ENCODE measurements around the gene BMAL2.

The BMAL2 gene

GRCh38 chr12:27332714-27333402 lies at the start of gene BMAL2:
TSS of gene BMAL2 (plus strand) at chr12:27332836. CDS start at chr12:27333073, 237 bp downstream.
- no peak for DNase-seq

GRCh38 chr12:27284021-27284420 lies 48.6 kb upstream of the BMAL2 start:
- DNase-seq, result no peak

DNA sequence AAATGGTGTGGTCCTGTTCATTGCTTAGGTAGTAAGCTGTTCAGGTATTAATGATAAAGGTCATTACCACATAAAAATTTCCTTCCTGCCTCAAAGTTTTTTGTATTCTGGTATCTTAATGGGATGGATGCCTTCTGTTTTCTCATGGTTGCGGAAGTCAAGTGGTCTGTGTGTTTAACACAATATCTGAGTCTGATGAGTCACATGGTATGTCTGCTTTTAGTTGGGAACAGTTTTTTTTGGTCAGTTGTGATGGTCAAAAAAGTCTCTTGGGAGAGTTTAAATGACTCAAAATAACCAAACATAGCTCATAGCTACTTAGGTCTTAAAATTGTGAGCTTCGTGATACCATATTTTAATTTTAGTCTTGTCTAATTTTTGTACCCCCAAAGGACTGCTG lies 47.9 kb upstream of the BMAL2 start:
- DNase-seq, result no peak

DNA sequence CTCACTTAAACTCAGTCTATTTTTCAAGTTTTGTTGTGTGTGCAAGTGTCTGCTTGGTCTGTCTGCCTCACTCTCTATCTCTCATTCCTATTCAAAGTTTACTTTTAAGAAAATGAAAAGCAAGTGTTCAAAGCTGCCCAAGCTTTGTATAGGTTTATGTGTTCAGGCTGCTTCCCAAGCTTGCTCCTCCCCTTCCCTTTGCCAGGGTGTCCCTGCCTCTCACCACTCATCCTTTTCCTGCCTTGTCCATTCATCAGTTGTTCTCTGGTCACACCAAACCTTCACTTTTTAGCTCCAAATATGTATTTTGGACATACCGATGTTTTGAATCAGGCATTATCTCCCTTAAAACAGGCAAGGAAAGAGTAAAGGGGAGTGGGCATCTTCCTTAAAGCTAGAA lies 47.2 kb upstream of the BMAL2 start:
- no peak for DNase-seq

GRCh38 chr12:27289414-27289813 lies 43.2 kb upstream of the BMAL2 start:
- DNase-seq, result no peak

DNA sequence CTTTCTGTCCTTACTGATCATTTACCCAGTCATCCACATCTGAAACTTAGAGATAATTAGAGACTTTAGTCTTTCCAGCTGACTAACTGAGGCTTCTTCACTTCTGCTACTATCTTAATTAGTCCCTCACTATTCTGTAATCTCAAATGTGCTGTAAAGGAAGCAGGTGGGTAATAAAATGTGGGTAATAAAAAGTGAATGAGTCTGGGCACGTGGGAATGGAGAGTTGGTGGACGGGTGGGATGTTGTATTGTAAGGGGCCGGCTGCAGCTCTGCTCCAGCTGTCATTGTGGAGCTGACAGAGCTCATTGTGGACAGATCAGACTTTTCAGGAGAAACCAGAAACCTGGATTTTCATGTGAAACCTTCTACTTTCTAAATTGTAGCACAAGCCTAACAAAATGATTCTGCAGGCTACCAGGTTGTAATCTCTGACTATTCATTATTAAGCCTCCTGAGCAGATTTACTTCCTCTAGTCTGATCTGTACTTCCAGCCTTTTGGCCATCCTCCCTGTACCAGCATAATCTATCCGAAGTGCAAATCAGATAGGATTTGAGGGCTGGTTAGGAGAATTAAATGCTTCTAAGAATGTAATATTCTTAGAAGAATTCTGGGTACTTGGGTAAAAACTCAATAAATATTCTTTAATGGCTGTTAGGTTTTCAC lies 42.0 kb upstream of the BMAL2 start:
- no peak for DNase-seq

- no peak for DNase-seq
Observed at GRCh38 chr12:27291862-27292261, 40.8 kb upstream of the BMAL2 start.

GRCh38 chr12:27292718-27293117 lies 39.9 kb upstream of the BMAL2 start:
- DNase-seq, result no peak

GRCh38 chr12:27293463-27293862 lies 39.2 kb upstream of the BMAL2 start:
- no peak for DNase-seq

DNA sequence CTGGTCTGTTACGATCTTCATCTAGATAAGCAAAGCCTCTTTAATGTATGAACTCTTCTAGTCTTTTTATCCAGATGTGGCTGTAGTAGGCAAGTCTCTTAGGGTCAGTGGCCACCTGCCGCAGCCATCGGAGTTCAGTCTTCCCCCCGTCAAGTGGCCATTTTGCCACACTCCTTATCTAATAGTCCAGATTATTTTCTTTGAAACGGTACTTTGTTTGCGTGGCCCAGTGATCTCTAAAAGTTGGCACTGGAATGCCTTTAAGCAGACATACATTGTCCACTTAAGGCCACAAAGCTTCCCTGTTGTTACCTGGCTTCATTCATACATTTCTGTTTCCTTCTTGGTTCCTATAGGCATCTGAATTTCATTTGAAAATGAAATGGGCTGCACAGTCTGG lies 36.0 kb upstream of the BMAL2 start:
- no peak for DNase-seq

- no peak for DNase-seq
Observed at GRCh38 chr12:27297566-27297965, 35.1 kb upstream of the BMAL2 start.

DNA sequence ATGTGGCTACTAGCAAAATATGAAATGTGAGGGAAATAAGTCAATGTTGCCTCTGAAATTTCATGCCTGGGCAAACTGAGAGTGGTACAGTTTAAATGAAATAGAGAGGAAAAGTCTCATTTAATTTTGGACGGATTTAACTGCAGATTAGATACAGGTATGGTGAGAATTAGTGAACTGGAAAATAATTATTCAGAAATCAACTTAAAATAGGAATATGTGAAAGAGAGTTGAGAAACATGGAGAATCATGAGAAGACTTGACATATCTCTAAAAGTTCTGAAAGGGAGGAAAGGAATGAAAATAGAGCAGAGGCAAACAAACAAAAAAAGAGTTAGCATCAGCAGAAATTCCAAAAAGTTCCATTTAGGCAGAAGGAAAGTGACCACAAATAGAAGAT lies 33.5 kb upstream of the BMAL2 start:
- no peak for DNase-seq

DNA sequence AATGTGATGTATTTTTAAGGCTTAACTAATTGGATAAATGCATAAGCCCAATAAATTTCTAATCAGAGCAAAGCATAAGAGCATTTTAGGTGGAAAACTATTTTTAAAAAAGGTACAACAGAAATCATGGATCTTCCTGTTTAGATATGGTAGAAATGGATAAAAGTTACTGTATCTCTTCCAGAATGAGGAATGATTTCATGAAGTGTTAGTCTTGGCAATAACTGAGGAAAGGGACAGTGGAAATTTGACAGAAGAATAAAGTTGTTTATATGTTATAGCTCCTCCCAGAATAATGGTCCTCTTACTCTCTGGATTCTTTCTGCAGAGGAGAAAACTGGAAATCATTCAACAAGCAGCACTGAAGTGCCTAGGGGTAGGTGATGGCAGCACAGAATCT lies 32.4 kb upstream of the BMAL2 start:
- no peak for DNase-seq

GRCh38 chr12:27303139-27304111 lies 29.2 kb upstream of the BMAL2 start:
- DNase-seq, result no peak

GRCh38 chr12:27304856-27305255 lies 27.8 kb upstream of the BMAL2 start:
- no peak for DNase-seq

GRCh38 chr12:27305673-27306456 lies 26.8 kb upstream of the BMAL2 start:
- no peak for DNase-seq

- no peak for DNase-seq
Observed at GRCh38 chr12:27309293-27309994, 23.2 kb upstream of the BMAL2 start.

DNA sequence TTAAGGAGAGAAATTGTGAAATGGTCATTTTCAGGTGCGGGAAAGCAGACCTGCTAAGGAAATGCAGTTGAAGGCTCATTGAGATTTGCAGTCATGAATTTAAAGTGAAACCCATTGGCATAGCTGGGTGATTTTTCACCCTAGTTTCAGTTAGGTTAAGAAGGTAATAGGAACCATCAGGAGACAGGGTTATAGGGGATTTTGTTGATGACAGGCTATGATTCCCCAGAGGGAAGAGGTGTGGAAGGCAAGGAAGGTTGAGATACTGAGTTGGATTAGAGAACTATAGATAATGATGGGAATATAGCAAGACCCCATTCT lies 22.7 kb upstream of the BMAL2 start:
- DNase-seq, result no peak

DNA sequence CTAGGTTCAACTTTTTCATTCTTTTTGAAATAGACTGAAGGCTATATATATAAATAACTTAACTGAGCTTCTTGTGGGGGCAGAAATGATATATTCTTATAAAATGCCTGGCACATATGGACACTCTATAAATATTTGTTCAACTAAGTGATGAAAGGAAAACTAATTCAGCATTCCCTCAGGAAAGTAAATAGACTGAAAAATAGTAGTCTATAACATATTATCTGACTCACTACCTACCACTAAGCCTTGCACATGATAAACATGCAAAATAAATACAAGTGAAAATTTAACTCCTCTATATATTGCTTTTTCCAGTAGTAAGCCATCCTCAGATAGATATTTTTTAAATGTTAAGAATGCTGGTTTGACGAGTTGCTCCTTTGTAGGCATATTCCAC lies 15.7 kb upstream of the BMAL2 start:
- no peak for DNase-seq

DNA sequence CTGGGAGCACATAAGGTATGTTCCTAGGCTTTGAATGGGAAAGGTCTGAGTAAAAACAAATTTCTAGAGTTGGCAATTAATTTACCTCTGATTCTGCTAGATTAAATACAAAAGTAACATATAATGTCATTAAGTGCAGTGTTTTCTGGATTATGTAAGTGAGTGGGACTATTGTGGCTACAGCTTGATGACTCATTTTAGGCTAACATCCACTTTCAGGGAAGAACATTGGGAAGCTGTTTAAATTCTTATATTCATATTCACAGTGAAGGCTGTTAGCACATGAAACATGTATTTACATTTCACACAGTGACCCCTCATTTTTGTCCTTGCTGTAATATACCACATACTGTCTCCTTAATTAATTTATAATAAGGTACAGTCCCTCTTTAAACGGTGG lies 13.2 kb upstream of the BMAL2 start:
- no peak for DNase-seq

DNA sequence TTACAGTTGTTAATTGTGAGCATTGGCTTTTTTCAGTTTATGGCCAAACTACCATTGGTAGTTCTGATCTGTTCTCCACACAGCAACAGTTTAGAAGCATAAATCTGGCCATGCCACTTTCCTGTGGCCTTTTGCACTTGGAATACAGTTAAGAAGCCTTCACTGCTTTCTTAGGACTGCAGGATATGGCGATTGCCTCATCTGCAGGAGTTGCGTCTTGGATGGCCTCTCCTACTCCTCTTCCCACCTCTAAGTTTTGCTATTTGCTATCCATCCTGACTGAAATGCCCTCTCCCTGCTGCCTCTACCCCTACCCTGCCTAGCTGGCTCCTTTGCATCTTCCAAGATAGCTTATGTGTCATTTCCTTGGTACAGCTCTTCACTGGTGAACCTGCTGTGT lies 12.8 kb upstream of the BMAL2 start:
- DNase-seq, result no peak

DNA sequence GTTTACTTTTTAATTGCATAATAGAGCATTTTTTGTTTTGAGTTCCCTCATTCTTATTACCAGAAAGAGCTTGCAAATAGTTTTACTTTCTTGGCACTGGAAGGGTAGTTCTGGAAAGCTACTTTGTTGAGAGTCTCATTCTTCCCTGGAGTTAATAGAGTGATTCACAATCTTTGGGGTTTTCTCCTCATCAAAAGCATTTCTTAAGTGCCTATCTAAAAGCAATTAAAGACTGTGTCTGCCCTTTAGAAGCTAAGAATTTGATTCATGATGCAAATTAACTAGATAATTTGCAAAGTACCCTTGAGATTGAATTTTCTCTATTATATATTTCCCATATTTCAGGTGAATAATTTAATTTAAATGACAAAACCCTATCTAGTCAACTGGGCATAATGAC lies 8.1 kb upstream of the BMAL2 start:
- DNase-seq, result no peak
